Smooth muscle cell of bladder (primary cell): Measurements from ENCODE around the gene MYOZ2. TPM values are rescaled to one million over a fixed set of nuclear protein-coding genes. Genes with fewer than 3 reads are reported as not detected.

Experiments used
- total RNA-seq: library from RNA; depleted of rRNA; stranded (reverse); fragments of >200 nt; gene quantifications from 2 replicates; pipeline ENCODE4 v1.2.3, GENCODE V29; 2014

MYOZ2 gene
- total RNA-seq = 0.28 and 0.83 TPM in 2 replicates

GRCh38 chr4:119135721-119136121, at the start of gene MYOZ2:
TSS of gene MYOZ2 (plus strand) at chr4:119135832. CDS start at chr4:119136526, 694 bp downstream.

GRCh38 chr4:119212234-119212963, 76.8 kb downstream of the MYOZ2 start, which contains the start of gene USP53:
TSS of gene USP53 (plus strand) at chr4:119212713. CDS start at chr4:119239760, 27,047 bp downstream.

Other genes with a start within 250 kb of the MYOZ2 start
- gene SYNPO2, start 247.0 kb upstream of the MYOZ2 start, total RNA-seq = 9.7 and 17.9 TPM in 2 replicates
- gene USP53, start 76.9 kb downstream of the MYOZ2 start, total RNA-seq = 29.0 and 50.6 TPM in 2 replicates
- gene FABP2, start 186.3 kb downstream of the MYOZ2 start, total RNA-seq = not detected in 2 replicates